SK-N-SH (cell line): ENCODE results near the gene RCBTB2. TPM values are rescaled to one million over a fixed set of nuclear protein-coding genes. Genes with fewer than 3 reads are reported as not detected.
A peak's percentile ranks its signal among the peaks of the same experiment; 100 is the strongest.
"Not testable (repeated sequence)": the region's sequence is repeated elsewhere in the genome, so short reads cannot be mapped to it uniquely, and the experiment has no call there.

ENCODE experiments used
- CTCF ChIA-PET: fragments of 300-600, 350-600 bp; formaldehyde crosslinking; extraction: SDS; loops from one replicate; lab custom pipeline; 2021; lab: Yijun Ruan, JAX
- POLR2A ChIA-PET: fragments of 350-600 bp; sonication (Branson Sonifier 250); formaldehyde crosslinking; extraction: SDS; loops from one replicate; lab custom pipeline; 2020; ENCODE audit warnings: antibody characterized with exemption, inconsistent platforms; lab: Yijun Ruan, JAX
- DNase-seq: peaks from one replicate; pipeline ENCODE4 v3.0.0; 2012
- H2AFZ ChIP-seq: fragments of 200-600 bp; sonication (generic); 2 replicates; pipeline ENCODE4 v1.8.1; 2016; ENCODE audit warnings: antibody characterized with exemption, mild to moderate bottlenecking, low read depth
- H3F3A ChIP-seq: fragments of 200-600 bp; sonication (generic); replicated peaks from 2 replicates; pipeline ENCODE3; 2016; ENCODE audit warnings: antibody characterized with exemption, mild to moderate bottlenecking; ENCODE audit not compliant: insufficient read depth
- H3K27ac ChIP-seq, 2 experiments: fragments of 200-500 bp in 1 of 2; fragments of 200-600 bp in 1 of 2; sonication (Bioruptor generic) in 1 of 2; sonication (generic), shearing (Covaris generic) in 1 of 2; 2 replicates each; pipeline versions ENCODE4 v1.5.1 to v1.6.1; 2014 to 2016; ENCODE audit warnings: low read depth in 2 of 2, inconsistent platforms in 1 of 2, low read length in 1 of 2, mild to moderate bottlenecking in 1 of 2, mixed read lengths in 1 of 2
- H3K27me3 ChIP-seq: fragments of 200-600 bp; sonication (generic), shearing (Covaris generic); 2 replicates; pipeline ENCODE4 v1.6.1; 2016; ENCODE audit warnings: mixed run types; ENCODE audit not compliant: insufficient read depth
- H3K36me3 ChIP-seq, 2 experiments: fragments of 200-500 bp in 1 of 2; fragments of 200-600 bp in 1 of 2; sonication (Bioruptor generic) in 1 of 2; sonication (generic) in 1 of 2; replicated peaks in 1 of 2; 2 replicates each; pipeline versions ENCODE3 to v1.5.1; 2014 to 2016; ENCODE audit warnings: low read length in 1 of 2, mild to moderate bottlenecking in 1 of 2; ENCODE audit not compliant: insufficient read depth in 2 of 2, control insufficient read depth in 1 of 2
- H3K4me1 ChIP-seq, 2 experiments: fragments of 200-500 bp in 1 of 2; fragments of 200-600 bp in 1 of 2; sonication (Bioruptor generic) in 1 of 2; sonication (generic), shearing (Covaris generic) in 1 of 2; 2 replicates each; pipeline versions ENCODE4 v1.5.1 to v1.6.1; 2014 to 2016; ENCODE audit warnings: low read depth in 1 of 2, low read length in 1 of 2, mixed run types in 1 of 2; ENCODE audit not compliant: insufficient read depth in 2 of 2, control insufficient read depth in 1 of 2
- H3K4me2 ChIP-seq: fragments of 200-600 bp; sonication (generic), shearing (Covaris generic); 2 replicates; pipeline ENCODE4 v1.6.1; 2017; ENCODE audit warnings: mixed run types
- H3K4me3 ChIP-seq, 2 experiments: fragments of 200-500 bp in 1 of 2; fragments of 200-600 bp in 1 of 2; sonication (Bioruptor generic) in 1 of 2; sonication (generic), shearing (Covaris generic) in 1 of 2; 2 replicates each; pipeline versions ENCODE4 v1.5.1 to v1.8.1; 2014 to 2016; ENCODE audit warnings: low read depth in 2 of 2, inconsistent platforms in 1 of 2, low read length in 1 of 2, mild to moderate bottlenecking in 1 of 2, mixed read lengths in 1 of 2, moderate library complexity in 1 of 2
- H3K79me2 ChIP-seq: fragments of 200-600 bp; sonication (generic); 2 replicates; pipeline ENCODE4 v1.8.1; 2017; ENCODE audit warnings: mild to moderate bottlenecking; ENCODE audit not compliant: insufficient read depth
- H3K9ac ChIP-seq: fragments of 200-600 bp; sonication (generic); 2 replicates; pipeline ENCODE4 v1.6.1; 2017; ENCODE audit warnings: mixed run types
- H3K9me2 ChIP-seq: fragments of 200-600 bp; sonication (generic); 2 replicates; pipeline ENCODE4 v1.6.1; 2017; ENCODE audit warnings: mixed run types
- H3K9me3 ChIP-seq: fragments of 200-600 bp; sonication (generic); 2 replicates; pipeline ENCODE4 v1.6.1; 2017; ENCODE audit warnings: mixed run types, mild to moderate bottlenecking, moderate library complexity
- H4K20me1 ChIP-seq: fragments of 200-600 bp; sonication (generic); 2 replicates; pipeline ENCODE4 v1.6.1; 2017; ENCODE audit warnings: mild to moderate bottlenecking, mixed run types; ENCODE audit not compliant: insufficient read depth
- FOSL2 ChIP-seq: IDR thresholded peaks from 2 replicates; pipeline ENCODE4 v1.4.0; 2012; ENCODE audit warnings: low read depth, mild to moderate bottlenecking, moderate library complexity, borderline replicate concordance
- FOXJ3 ChIP-seq: sonication (generic); formaldehyde crosslinking; IDR thresholded peaks from 2 replicates; pipeline ENCODE4 v1.5.1; 2020; ENCODE audit warnings: mild to moderate bottlenecking, missing genetic modification reagents
- GABPA ChIP-seq: IDR thresholded peaks from 2 replicates; pipeline ENCODE4 v1.4.0; 2012; ENCODE audit warnings: low read depth, mild to moderate bottlenecking
- JUND ChIP-seq: IDR thresholded peaks from 2 replicates; pipeline ENCODE4 v1.4.0; 2012
- RCOR1 ChIP-seq: fragments of 150-350 bp; IDR thresholded peaks from 2 replicates; pipeline ENCODE4 v1.6.1; 2017; ENCODE audit warnings: antibody characterized with exemption, low read length
- RFX5 ChIP-seq: IDR thresholded peaks from 2 replicates; pipeline ENCODE4 v1.6.1; 2012; ENCODE audit warnings: mild to moderate bottlenecking, improper control_type of control experiment, low read length
- RXRA ChIP-seq: IDR thresholded peaks from 2 replicates; pipeline ENCODE4 v1.4.0; 2012; ENCODE audit warnings: low read depth, mild to moderate bottlenecking, borderline replicate concordance
- WGBS: methylation state at CpG from one replicate; pipeline ENCODE4 v1.1.6; 2017; ENCODE audit warnings: low lambda C conversion rate; 5-methylcytosine and 5-hydroxymethylcytosine counted together
- polyA plus RNA-seq, 3 experiments: library from polyadenylated mRNA; depleted of rRNA; stranded (reverse); fragments of >200 nt; gene quantifications; 2 replicates each; pipeline ENCODE4 v1.2.3, GENCODE V29; 2012
- TF ChIP-seq, protein P1 (sequence below): IDR thresholded peaks from 2 replicates; pipeline ENCODE4 v1.4.0; 2012; ENCODE audit warnings: low read depth

The RCBTB2 gene
- polyA plus RNA-seq, 1 of the 3 experiments (the other 2 are of a cell fraction): 2.8 TPM

DNA sequence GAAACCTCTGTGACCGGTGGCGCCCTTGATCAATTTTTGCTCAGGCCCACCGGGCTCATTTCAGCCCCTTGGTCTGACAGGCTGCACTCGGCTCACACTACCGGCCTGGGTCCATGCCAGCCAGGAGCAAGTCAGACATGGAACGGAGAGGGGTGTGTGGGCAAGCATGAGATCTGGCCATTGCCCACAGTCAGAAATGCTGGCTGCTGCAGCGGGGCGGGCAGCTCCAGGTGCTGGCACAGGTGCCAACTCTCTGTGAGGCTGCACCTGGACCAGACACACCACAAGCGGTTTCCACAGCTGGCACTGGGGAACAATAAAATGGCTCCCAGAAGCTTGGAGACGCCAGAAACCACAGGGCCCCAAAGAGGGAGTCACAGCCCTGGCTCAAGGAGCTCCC is 76.3 kb downstream of the RCBTB2 start (continued):
- TF ChIP-seq, protein P1, sequence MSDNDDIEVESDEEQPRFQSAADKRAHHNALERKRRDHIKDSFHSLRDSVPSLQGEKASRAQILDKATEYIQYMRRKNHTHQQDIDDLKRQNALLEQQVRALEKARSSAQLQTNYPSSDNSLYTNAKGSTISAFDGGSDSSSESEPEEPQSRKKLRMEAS: no peak

DNA sequence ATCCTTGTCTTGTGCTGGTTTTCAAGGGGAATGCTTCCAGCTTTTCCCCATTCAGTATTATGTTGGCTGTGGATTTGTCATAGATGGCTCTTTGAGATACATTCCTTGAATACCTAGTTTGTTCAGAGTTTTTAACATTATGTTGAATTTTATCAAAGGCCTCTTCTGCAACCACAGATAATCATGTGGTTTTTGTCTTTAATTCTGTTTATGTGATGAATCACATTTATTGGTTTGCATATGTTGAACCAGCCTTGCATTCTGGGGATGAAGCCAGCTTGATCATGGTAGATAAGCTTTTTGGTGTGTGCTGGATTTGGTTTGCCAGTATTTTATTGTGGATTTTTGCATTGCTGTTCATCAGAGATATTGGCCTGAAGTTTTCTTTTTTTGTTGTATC is 81.7 kb downstream of the RCBTB2 start:
- H3K4me2 ChIP-seq, POLR2A ChIA-PET, CTCF ChIA-PET, H3K27ac ChIP-seq, H2AFZ ChIP-seq, H3K4me3 ChIP-seq, H3K9me3 ChIP-seq, H3K27me3 ChIP-seq, H3K9me2 ChIP-seq, H4K20me1 ChIP-seq, H3K9ac ChIP-seq, DNase-seq: not testable (repeated sequence)
- Histone ChIP-seq H3K4me1 (peaks cover 0 to 11% of the 10 kb centered on the region in 2 experiments; a peak in 1 of 4 replicates), H3K36me3 (peaks cover 15 to 38% of the 10 kb centered on the region in 2 experiments), H3K79me2 (peaks cover 34% of the 10 kb centered on the region), H3F3A (peaks cover 25% of the 10 kb centered on the region)

- H2AFZ ChIP-seq: no peak overlapping the region
Measured at GRCh38 chr13:48449656-48450055, 83.2 kb downstream of the RCBTB2 start.

GRCh38 chr13:48448959-48449614 is 83.8 kb downstream of the RCBTB2 start:
- Histone ChIP-seq H3K4me2 (peak overlapping the region; percentile 35; the same call in 1 of the 2 replicates), H3K36me3 (peaks cover 11 to 30% of the 10 kb centered on the region in 2 experiments), H3K27me3 (no peaks in the 10 kb centered on the region), H3F3A (peaks cover 27% of the 10 kb centered on the region), H2AFZ (no peak overlapping the region), H3K9me2 (no peaks in the 10 kb centered on the region), H3K4me3 (no peak overlapping the region; a peak in 1 of 4 replicates), H4K20me1 (no peaks in the 10 kb centered on the region), H3K79me2 (peaks cover 34% of the 10 kb centered on the region), H3K9me3 (no peaks in the 10 kb centered on the region), H3K4me1 (peaks cover 0 to 11% of the 10 kb centered on the region in 2 experiments; a peak in 1 of 4 replicates), H3K9ac (no peak overlapping the region), H3K27ac (peak overlapping the region; percentile 7 to 50; a peak in 3 of 4 replicates)
- no peak for DNase-seq
- WGBS: 55% methylated on average over 6 of the region's 6 CpGs
- ChIA-PET POLR2A (no interaction called here), CTCF (interaction anchor here (1.3 kb wide), 1 partner anchor 8 kb away, joined by 6 read pairs; no protein-coding TSS in a partner anchor)
- TF ChIP-seq JUND: peak; percentile 7; the same call in 1 of the 2 replicates
- no peak for TF ChIP-seq RXRA
- TF ChIP-seq FOSL2: 0 out of 2 replicates have a peak, but pooled peaks have one; percentile 10

More at GRCh38 chr13:48449656-48450055, 83.2 kb downstream of the RCBTB2 start:
- Histone ChIP-seq H3K9ac (no peak overlapping the region), H4K20me1 (no peaks in the 10 kb centered on the region), H3K9me3 (no peaks in the 10 kb centered on the region), H3K4me2 (no peak overlapping the region; the same call in 1 of the 2 replicates), H3K36me3 (peaks cover 13 to 33% of the 10 kb centered on the region in 2 experiments), H3K9me2 (no peaks in the 10 kb centered on the region), H3K27ac (peak overlapping the region in 1 of 2 experiments; percentile 50; a peak in 1 of 4 replicates), H3K27me3 (no peaks in the 10 kb centered on the region), H3K79me2 (peaks cover 34% of the 10 kb centered on the region), H3K4me1 (peaks cover 0 to 11% of the 10 kb centered on the region in 2 experiments; a peak in 1 of 4 replicates), H3F3A (peaks cover 27% of the 10 kb centered on the region), H3K4me3 (no peak overlapping the region)
- TF ChIP-seq RFX5 (no peak), FOXJ3 (CRISPR knock-in tag) (no peak), GABPA (no peak), RCOR1 (no peak)
- ChIA-PET POLR2A (no interaction called here), CTCF (no interaction called here)
- no peak for DNase-seq
- WGBS: 96% methylated on average over 2 of the region's 2 CpGs
